GM19043 (cell line): Measurements from ENCODE around the gene CMC2.

Experiments used
- ATAC-seq: cut with Tn5 transposase; IDR thresholded peaks from one replicate; pipeline ENCODE4 v1.9.1; 2021; ENCODE audit warnings: low read depth; ENCODE audit not compliant: unreplicated experiment

CMC2 gene

GRCh38 chr16:80981103-80981502, 25.6 kb downstream of the CMC2 start:
- no peak for ATAC-seq

GRCh38 chr16:80976946-80977345, 29.7 kb downstream of the CMC2 start:
- no peak for ATAC-seq

DNA sequence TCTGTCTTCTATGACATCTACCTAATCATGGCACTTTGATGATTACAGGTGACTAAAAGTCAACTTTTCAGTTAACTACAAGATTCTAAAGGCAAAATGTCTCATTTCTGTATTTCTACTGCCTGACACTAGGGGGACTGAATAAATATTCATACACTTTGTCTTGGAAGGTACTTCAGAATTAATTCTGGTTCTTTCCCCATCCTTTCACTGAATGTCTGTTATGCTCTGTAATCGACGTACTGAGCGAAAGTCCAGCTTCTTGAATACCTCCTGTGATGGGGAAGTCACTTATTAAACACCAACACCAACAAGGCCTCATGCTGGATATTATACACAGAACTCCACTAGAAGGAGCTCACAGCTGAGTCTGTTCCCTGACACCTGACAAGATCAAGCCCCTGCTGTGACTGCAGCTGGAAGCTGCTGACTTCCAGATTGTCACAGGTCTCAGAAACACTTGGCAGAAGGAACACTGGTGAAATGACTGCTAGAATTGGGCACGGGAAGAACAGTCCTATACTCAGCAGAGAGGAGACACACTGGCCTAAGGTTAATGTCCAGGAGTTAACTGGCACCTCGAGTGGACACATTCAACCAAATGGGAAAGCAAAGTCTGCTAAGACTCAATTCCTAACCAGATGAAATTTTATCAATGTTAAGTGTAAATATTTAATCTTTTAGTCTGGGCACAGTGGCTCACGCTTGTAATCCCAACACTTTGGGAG, 31.9 kb downstream of the CMC2 start:
- no peak for ATAC-seq

GRCh38 chr16:80973991-80974390, 32.7 kb downstream of the CMC2 start:
- ATAC-seq = no peak

DNA sequence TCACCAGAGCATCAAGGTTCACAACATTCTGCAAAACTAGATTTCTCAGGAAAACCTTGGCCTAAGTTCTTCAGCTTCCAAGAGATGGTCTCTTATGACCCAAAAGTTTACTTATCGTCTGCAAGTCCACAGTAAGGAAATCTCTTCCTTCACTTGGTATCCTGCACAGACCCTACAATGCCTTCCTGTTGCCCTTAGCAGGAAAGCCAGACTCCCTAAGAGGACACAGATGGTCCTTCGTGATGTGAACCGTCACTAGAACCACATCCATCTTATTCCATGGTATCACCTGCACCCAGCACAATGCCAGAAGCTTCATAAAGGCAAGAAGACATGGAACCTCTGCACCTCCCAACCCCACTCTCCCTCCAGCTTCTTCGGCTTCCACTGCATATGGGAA, 34.1 kb downstream of the CMC2 start:
- no peak for ATAC-seq

DNA sequence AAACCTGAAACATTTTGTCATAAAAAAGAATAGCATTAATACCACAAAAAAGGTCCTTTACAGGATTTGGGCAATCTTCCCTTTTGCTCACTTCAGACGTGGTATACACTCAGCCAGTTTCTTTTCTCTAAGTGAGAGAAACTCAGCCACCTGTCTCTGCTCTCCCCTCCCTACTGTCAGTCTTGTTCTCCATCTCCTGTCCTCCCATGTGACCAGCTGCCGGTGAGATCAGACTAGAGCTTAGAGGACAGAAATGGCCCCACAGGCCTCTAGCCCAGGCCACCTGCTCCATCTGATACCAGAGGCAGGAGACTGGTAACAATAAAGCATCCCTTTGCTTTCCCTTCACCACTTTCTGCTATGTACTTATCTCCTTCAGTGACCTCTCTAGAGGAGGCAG, 34.9 kb downstream of the CMC2 start:
- peak; percentile 67 for ATAC-seq

- no peak for ATAC-seq
Measured at GRCh38 chr16:80969114-80969484, 37.6 kb downstream of the CMC2 start.

GRCh38 chr16:80968386-80969113, 38.1 kb downstream of the CMC2 start:
- no peak for ATAC-seq

DNA sequence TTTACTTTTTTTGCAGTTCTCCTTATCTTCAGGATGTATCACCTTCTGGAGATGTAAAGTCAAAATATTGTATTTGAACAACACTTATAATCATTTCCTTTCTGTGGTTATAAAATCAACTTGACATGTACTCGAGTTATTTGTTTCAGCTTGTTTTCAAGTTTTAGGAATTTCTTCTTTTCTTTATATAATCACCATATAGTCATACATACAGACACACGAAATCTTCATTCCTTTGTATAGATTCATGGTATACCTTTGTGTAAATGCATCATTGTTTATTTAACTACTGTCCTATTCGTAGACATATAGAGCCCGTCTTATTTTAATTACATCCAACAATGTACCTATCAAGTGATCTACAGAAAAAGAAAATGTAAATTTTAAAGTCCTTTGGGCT, 40.1 kb downstream of the CMC2 start:
- ATAC-seq = no peak

GRCh38 chr16:80964351-80964750, 42.3 kb downstream of the CMC2 start:
- ATAC-seq = no peak

DNA sequence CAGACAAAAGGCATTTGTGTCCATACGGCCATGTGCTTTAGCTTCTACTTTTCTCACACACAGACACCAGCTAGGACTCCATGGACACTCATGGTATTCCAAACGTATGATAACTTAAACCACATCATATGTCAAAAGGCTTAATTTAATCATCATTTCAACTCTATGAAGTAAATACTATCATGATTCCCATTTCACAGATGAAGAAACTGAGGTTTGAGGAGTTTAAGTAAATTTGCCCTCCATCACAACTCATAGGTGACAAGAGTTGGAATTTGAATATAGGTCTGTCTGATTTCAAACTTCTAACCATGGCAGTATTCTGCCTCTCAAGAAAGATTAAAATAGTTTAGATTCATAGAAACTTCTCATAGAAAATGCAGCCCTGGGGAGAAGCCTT, 43.8 kb downstream of the CMC2 start:
- no peak for ATAC-seq

DNA sequence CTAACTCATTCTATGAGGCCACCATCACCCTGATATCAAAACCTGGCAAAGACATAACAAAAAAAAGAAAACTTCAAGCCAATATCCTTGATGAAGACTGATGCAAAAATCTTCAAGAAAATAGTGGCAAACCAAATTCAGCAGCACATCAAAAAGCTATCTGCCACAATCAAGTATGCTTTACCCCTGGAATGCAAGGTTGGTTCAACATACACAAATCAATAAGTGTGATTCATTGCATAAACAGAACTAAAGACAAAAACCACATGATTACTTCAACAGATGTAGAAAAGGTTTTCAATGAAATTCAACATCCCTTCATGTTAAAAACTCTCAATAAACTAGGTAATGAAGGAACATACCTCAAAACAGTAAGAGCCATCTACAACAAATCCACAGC, 48.4 kb downstream of the CMC2 start:
- ATAC-seq = no peak

GRCh38 chr16:80954985-80955384, 51.7 kb downstream of the CMC2 start:
- no peak for ATAC-seq

- no peak for ATAC-seq
Measured at GRCh38 chr16:80948886-80949493, 57.7 kb downstream of the CMC2 start.

DNA sequence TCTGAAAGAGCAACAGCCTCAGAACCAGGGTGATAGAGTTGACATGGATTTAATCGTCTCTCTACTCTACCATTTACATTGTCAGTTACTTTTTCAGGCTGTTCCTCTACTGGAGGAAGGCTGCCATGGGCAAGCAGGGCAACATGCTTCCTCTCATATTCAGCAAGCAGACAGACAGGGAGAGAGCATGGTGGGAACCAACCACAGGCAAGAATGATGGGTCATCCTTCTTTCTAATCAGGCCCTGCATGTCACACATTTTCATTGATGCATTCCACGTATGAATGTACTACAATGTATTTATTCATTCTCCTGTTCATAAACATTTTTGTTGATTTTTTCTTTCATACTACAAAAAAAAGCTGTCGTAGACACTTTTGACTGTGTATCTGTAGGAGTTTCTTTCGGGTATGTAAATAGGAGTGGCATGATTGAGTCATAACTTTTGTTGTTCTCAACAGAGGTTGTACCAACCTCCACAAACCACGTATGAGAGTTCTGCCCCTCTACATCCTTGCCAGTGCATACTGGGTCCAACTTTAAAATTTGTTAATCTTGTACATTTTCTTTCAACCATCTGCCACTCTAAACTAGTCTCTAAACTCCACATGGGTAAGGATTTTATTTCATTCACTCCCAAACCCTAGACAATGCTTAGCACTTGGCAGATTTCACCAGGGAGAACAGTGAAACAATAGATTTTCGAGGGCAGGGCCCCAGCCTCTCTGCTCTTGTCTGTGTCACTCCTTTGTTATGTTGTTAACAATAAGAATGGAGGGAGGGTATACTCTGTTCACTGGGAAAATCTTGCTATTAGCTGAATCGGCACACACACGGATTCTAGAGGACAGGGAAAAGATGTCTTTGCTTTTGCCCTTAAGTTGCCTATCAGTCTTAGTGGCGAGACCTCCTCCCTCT, 58.7 kb downstream of the CMC2 start:
- ATAC-seq = no peak

DNA sequence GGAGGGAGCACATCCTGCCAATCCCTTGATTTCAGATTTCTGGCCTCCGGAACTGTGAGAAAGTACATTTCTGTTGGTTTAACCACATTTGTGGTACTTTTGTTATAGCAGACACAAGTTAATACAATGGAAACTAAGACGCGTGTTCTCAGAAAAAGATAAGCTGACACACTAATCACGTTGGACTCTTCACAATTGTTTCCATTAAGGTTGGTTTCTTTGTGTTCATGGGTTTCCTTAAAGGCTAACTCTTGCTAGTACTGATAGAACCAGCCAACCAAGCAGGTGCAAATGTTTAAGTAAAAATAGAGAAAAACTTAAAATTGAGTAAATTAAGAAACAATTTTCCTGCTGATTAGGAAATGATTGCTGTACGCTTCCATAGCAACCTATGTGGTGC, 59.4 kb downstream of the CMC2 start:
- no peak for ATAC-seq

DNA sequence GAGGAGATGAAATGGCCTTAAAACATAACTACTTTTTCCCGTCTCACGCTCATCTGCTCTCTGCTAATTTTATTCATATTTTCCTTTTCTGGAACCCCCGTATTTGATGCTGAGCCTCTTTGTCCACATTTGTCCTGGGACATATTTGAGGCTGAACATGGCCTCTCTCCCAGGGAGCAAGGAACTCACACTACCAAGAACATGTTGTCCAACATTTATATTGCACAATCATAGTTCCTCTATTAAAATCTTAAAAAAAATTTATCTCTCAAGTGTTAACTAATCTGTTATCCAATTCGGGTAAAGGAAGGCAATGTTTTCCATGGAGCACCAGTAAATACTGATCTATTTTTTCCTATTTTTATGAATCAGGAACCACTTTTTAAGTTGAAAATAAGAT, 60.2 kb downstream of the CMC2 start:
- no peak for ATAC-seq

- ATAC-seq = no peak
Measured at GRCh38 chr16:80940069-80940856, 66.4 kb downstream of the CMC2 start.

- ATAC-seq = no peak
Measured at GRCh38 chr16:80938879-80939260, 67.8 kb downstream of the CMC2 start.
